ENCODE measurements around the gene SH3BP2.

Gene SH3BP2

GRCh38 chr4:2868877-2869487 is 76.1 kb downstream of the SH3BP2 start:
- Histone ChIP-seq H3K4me2 (ENCODE audit: low read length) (no peak overlapping the region), H3K27ac (ENCODE audit: low read depth, low read length) (no peak overlapping the region), H3K4me3 (ENCODE audit: low read depth, low read length) (no peak overlapping the region), H2BK12ac (ENCODE audit: low read length) (no peak overlapping the region), H3K14ac (ENCODE audit: low read length) (no peak overlapping the region), H3K9me3 (ENCODE audit: insufficient read depth, low read depth, low read length) (no peaks in the 10 kb centered on the region), H3K9ac (ENCODE audit: low read length) (no peak overlapping the region), H2BK120ac (ENCODE audit: insufficient read depth, low read length, poor library complexity) (no peak overlapping the region), H3K18ac (ENCODE audit: low read length) (no peak overlapping the region), H3K79me1 (ENCODE audit: low read length) (no peaks in the 10 kb centered on the region), H3K23ac (ENCODE audit: low read length) (no peak overlapping the region), H2BK5ac (ENCODE audit: low read depth, low read length, poor library complexity) (no peak overlapping the region), H3K27me3 (ENCODE audit: insufficient read depth, low read length) (no peaks in the 10 kb centered on the region), H3K4ac (ENCODE audit: low read depth, low read length) (peak overlapping the region; percentile 16), H2AFZ (ENCODE audit: insufficient read depth, low read length, poor library complexity) (no peak overlapping the region), H4K91ac (ENCODE audit: low read depth, low read length) (no peak overlapping the region), H4K8ac (ENCODE audit: low read depth, low read length) (no peak overlapping the region), H4K12ac (ENCODE audit: low read depth, low read length) (no peak overlapping the region), H2AK5ac (ENCODE audit: low read length) (no peak overlapping the region), H3K4me1 (ENCODE audit: control insufficient read depth in 1 of 2, insufficient read depth in 2 of 2, low read length in 2 of 2) (peaks cover 2 to 6% of the 10 kb centered on the region in 2 experiments), H3K79me2 (ENCODE audit: control insufficient read depth, insufficient read depth, low read length, poor library complexity) (peaks cover 2% of the 10 kb centered on the region), H3K36me3 (ENCODE audit: control insufficient read depth in 1 of 2, insufficient read depth in 2 of 2, low read length in 2 of 2) (no peaks in the 10 kb centered on the region)
- no peak for DNase-seq
- WGBS (ENCODE audit: extremely low coverage, insufficient coverage, insufficient read length) = no CpG with 5 or more reads among the region's 12 CpGs

- no peak overlapping the region for H3K23ac ChIP-seq (ENCODE audit: low read length)
- no peaks in the 10 kb centered on the region for H3K79me1 ChIP-seq (ENCODE audit: low read length)
- peaks cover 2% of the 10 kb centered on the region for H3K79me2 ChIP-seq (ENCODE audit: control insufficient read depth, insufficient read depth, low read length, poor library complexity)
- no peak overlapping the region for H3K18ac ChIP-seq (ENCODE audit: low read length)
- no peak overlapping the region for H2AFZ ChIP-seq (ENCODE audit: insufficient read depth, low read length, poor library complexity)
- H3K4ac ChIP-seq (ENCODE audit: low read depth, low read length) = no peak overlapping the region
- H3K9me3 ChIP-seq (ENCODE audit: insufficient read depth, low read depth, low read length) = no peaks in the 10 kb centered on the region
- no peak for DNase-seq
- H3K27ac ChIP-seq (ENCODE audit: low read depth, low read length) = no peak overlapping the region
- no peaks in the 10 kb centered on the region for H3K36me3 ChIP-seq (ENCODE audit: control insufficient read depth in 1 of 2, insufficient read depth in 2 of 2, low read length in 2 of 2)
- H2AK5ac ChIP-seq (ENCODE audit: low read length) = no peak overlapping the region
- H2BK5ac ChIP-seq (ENCODE audit: low read depth, low read length, poor library complexity) = no peak overlapping the region
- H2BK12ac ChIP-seq (ENCODE audit: low read length) = no peak overlapping the region
- no peak overlapping the region for H3K4me3 ChIP-seq (ENCODE audit: low read depth, low read length)
- H4K8ac ChIP-seq (ENCODE audit: low read depth, low read length) = no peak overlapping the region
- no peak overlapping the region for H3K9ac ChIP-seq (ENCODE audit: low read length)
- no peak overlapping the region for H3K4me2 ChIP-seq (ENCODE audit: low read length)
- H4K91ac ChIP-seq (ENCODE audit: low read depth, low read length) = no peak overlapping the region
- no peak overlapping the region for H2BK120ac ChIP-seq (ENCODE audit: insufficient read depth, low read length, poor library complexity)
- WGBS (ENCODE audit: extremely low coverage, insufficient coverage, insufficient read length) = no CpG with 5 or more reads among the region's 6 CpGs
- H3K14ac ChIP-seq (ENCODE audit: low read length) = no peak overlapping the region
- H3K27me3 ChIP-seq (ENCODE audit: insufficient read depth, low read length) = no peaks in the 10 kb centered on the region
- peaks cover 2 to 6% of the 10 kb centered on the region in 2 experiments for H3K4me1 ChIP-seq (ENCODE audit: control insufficient read depth in 1 of 2, insufficient read depth in 2 of 2, low read length in 2 of 2)
- H4K12ac ChIP-seq (ENCODE audit: low read depth, low read length) = no peak overlapping the region
Observed at GRCh38 chr4:2869659-2870058, 76.8 kb downstream of the SH3BP2 start.

GRCh38 chr4:2870082-2870481 is 77.2 kb downstream of the SH3BP2 start:
- Histone ChIP-seq H3K79me1 (ENCODE audit: low read length) (no peaks in the 10 kb centered on the region), H2AK5ac (ENCODE audit: low read length) (no peak overlapping the region), H3K14ac (ENCODE audit: low read length) (no peak overlapping the region), H3K23ac (ENCODE audit: low read length) (no peak overlapping the region), H3K4me1 (ENCODE audit: control insufficient read depth in 1 of 2, insufficient read depth in 2 of 2, low read length in 2 of 2) (peaks cover 2 to 6% of the 10 kb centered on the region in 2 experiments), H2BK120ac (ENCODE audit: insufficient read depth, low read length, poor library complexity) (no peak overlapping the region), H3K27me3 (ENCODE audit: insufficient read depth, low read length) (no peaks in the 10 kb centered on the region), H3K4me3 (ENCODE audit: low read depth, low read length) (no peak overlapping the region), H4K12ac (ENCODE audit: low read depth, low read length) (no peak overlapping the region), H3K4ac (ENCODE audit: low read depth, low read length) (no peak overlapping the region), H2AFZ (ENCODE audit: insufficient read depth, low read length, poor library complexity) (no peak overlapping the region), H2BK5ac (ENCODE audit: low read depth, low read length, poor library complexity) (no peak overlapping the region), H4K8ac (ENCODE audit: low read depth, low read length) (no peak overlapping the region), H3K27ac (ENCODE audit: low read depth, low read length) (no peak overlapping the region), H4K91ac (ENCODE audit: low read depth, low read length) (no peak overlapping the region), H2BK12ac (ENCODE audit: low read length) (no peak overlapping the region), H3K9me3 (ENCODE audit: insufficient read depth, low read depth, low read length) (no peaks in the 10 kb centered on the region), H3K36me3 (ENCODE audit: control insufficient read depth in 1 of 2, insufficient read depth in 2 of 2, low read length in 2 of 2) (no peaks in the 10 kb centered on the region), H3K4me2 (ENCODE audit: low read length) (no peak overlapping the region), H3K18ac (ENCODE audit: low read length) (no peak overlapping the region), H3K9ac (ENCODE audit: low read length) (no peak overlapping the region), H3K79me2 (ENCODE audit: control insufficient read depth, insufficient read depth, low read length, poor library complexity) (peaks cover 2% of the 10 kb centered on the region)
- DNase-seq = no peak
- no CpG with 5 or more reads among the region's 2 CpGs for WGBS (ENCODE audit: extremely low coverage, insufficient coverage, insufficient read length)

GRCh38 chr4:2871466-2871865 is 78.6 kb downstream of the SH3BP2 start:
- Histone ChIP-seq H3K4me1 (ENCODE audit: control insufficient read depth in 1 of 2, insufficient read depth in 2 of 2, low read length in 2 of 2) (peaks cover 2 to 6% of the 10 kb centered on the region in 2 experiments), H3K9ac (ENCODE audit: low read length) (no peak overlapping the region), H2AK5ac (ENCODE audit: low read length) (no peak overlapping the region), H3K27ac (ENCODE audit: low read depth, low read length) (no peak overlapping the region), H3K27me3 (ENCODE audit: insufficient read depth, low read length) (no peaks in the 10 kb centered on the region), H4K8ac (ENCODE audit: low read depth, low read length) (no peak overlapping the region), H3K4me3 (ENCODE audit: low read depth, low read length) (no peak overlapping the region), H3K18ac (ENCODE audit: low read length) (no peak overlapping the region), H4K12ac (ENCODE audit: low read depth, low read length) (no peak overlapping the region), H3K4ac (ENCODE audit: low read depth, low read length) (peak overlapping the region; percentile 21), H3K79me1 (ENCODE audit: low read length) (no peaks in the 10 kb centered on the region), H2BK120ac (ENCODE audit: insufficient read depth, low read length, poor library complexity) (no peak overlapping the region), H2AFZ (ENCODE audit: insufficient read depth, low read length, poor library complexity) (no peak overlapping the region), H2BK12ac (ENCODE audit: low read length) (no peak overlapping the region), H3K23ac (ENCODE audit: low read length) (no peak overlapping the region), H2BK5ac (ENCODE audit: low read depth, low read length, poor library complexity) (no peak overlapping the region), H3K79me2 (ENCODE audit: control insufficient read depth, insufficient read depth, low read length, poor library complexity) (peaks cover 2% of the 10 kb centered on the region), H3K36me3 (ENCODE audit: control insufficient read depth in 1 of 2, insufficient read depth in 2 of 2, low read length in 2 of 2) (peaks cover 3 to 4% of the 10 kb centered on the region in 2 experiments), H4K91ac (ENCODE audit: low read depth, low read length) (no peak overlapping the region), H3K14ac (ENCODE audit: low read length) (no peak overlapping the region), H3K4me2 (ENCODE audit: low read length) (no peak overlapping the region), H3K9me3 (ENCODE audit: insufficient read depth, low read depth, low read length) (no peaks in the 10 kb centered on the region)
- no CpG with 5 or more reads among the region's 4 CpGs for WGBS (ENCODE audit: extremely low coverage, insufficient coverage, insufficient read length)
- no peak for DNase-seq
